HK-2 (cell line): ENCODE data around the gene NSUN2.
A peak's percentile ranks its signal among the peaks of the same experiment; 100 is the strongest.
"Not testable (repeated sequence)": the region's sequence is repeated elsewhere in the genome, so short reads cannot be mapped to it uniquely, and the experiment has no call there.

ENCODE experiments used
- DNase-seq: peaks from one replicate; pipeline ENCODE4 v3.0.0-alpha.2; 2018; ENCODE audit not compliant: unreplicated experiment

Gene NSUN2

GRCh38 chr5:6632888-6633468, at the start of gene NSUN2, which contains the start of gene SRD5A1:
Gene NSUN2 (minus strand): TSS chr5:6633044. CDS start chr5:6632979, 65 bp downstream.
Gene SRD5A1 (plus strand): TSS chr5:6633440. CDS start chr5:6633577, 137 bp downstream.
- DNase-seq, result peak; percentile 91

- DNase-seq, result no peak
These were observed 49.4 kb upstream of the NSUN2 start for GRCh38 chr5:6682239-6682638.

- no peak for DNase-seq
These were observed 48.8 kb upstream of the NSUN2 start for GRCh38 chr5:6681682-6682081.

- DNase-seq, result no peak
These were observed 48.1 kb upstream of the NSUN2 start for GRCh38 chr5:6680922-6681321.

- no peak for DNase-seq
These were observed 45.5 kb upstream of the NSUN2 start for GRCh38 chr5:6678385-6678784.

GRCh38 chr5:6676702-6677101, 43.9 kb upstream of the NSUN2 start:
- no peak for DNase-seq

- DNase-seq, result no peak
These were observed 43.1 kb upstream of the NSUN2 start for GRCh38 chr5:6675784-6676491.

GRCh38 chr5:6674886-6675285, 42.0 kb upstream of the NSUN2 start:
- no peak for DNase-seq

GRCh38 chr5:6674421-6674820, 41.6 kb upstream of the NSUN2 start:
- no peak for DNase-seq

- no peak for DNase-seq
These were observed 41.1 kb upstream of the NSUN2 start for GRCh38 chr5:6673963-6674362.

- DNase-seq, result no peak
These were observed 40.2 kb upstream of the NSUN2 start for GRCh38 chr5:6673031-6673430.

- not testable (repeated sequence) for DNase-seq
These were observed 35.9 kb upstream of the NSUN2 start for GRCh38 chr5:6668717-6669116.

- no peak for DNase-seq
These were observed 34.8 kb upstream of the NSUN2 start for GRCh38 chr5:6667648-6668047.

- no peak for DNase-seq
These were observed 33.9 kb upstream of the NSUN2 start for GRCh38 chr5:6666762-6667161.

GRCh38 chr5:6660688-6661087, 27.8 kb upstream of the NSUN2 start:
- no peak for DNase-seq

- DNase-seq, result peak; percentile 26
These were observed 27.3 kb upstream of the NSUN2 start for GRCh38 chr5:6659941-6660684.

GRCh38 chr5:6656680-6657079, 23.8 kb upstream of the NSUN2 start:
- DNase-seq, result no peak

- DNase-seq, result no peak
These were observed 22.6 kb upstream of the NSUN2 start for GRCh38 chr5:6655432-6655831.

GRCh38 chr5:6652025-6652424, 19.2 kb upstream of the NSUN2 start:
- DNase-seq, result no peak

GRCh38 chr5:6649681-6650080, 16.8 kb upstream of the NSUN2 start:
- DNase-seq, result no peak

- DNase-seq, result no peak
These were observed 16.3 kb upstream of the NSUN2 start for GRCh38 chr5:6649186-6649585.

- not testable (repeated sequence) for DNase-seq
These were observed 12.9 kb upstream of the NSUN2 start for GRCh38 chr5:6645571-6646362.
